IMR-90 (cell line): Measurements from ENCODE around the gene CIART. TPM values are rescaled to one million over a fixed set of nuclear protein-coding genes. Genes with fewer than 3 reads are reported as not detected.

Experiments
- ATAC-seq: fragments of 200-7000 bp; cut with Tn5 transposase; 2 replicates; pipeline ENCODE4 v1.9.1; 2020; ENCODE audit warnings: low read depth, mild to moderate bottlenecking, moderate library complexity
- BruUV-seq: library from RNA; stranded (reverse); fragments of 400-500 nt; replicated peaks from 2 replicates; lab custom pipeline; 2021; lab: Mats Ljungman, UMichigan
- CTCF ChIA-PET: fragments of 300-600 bp; formaldehyde crosslinking; extraction: SDS; loops from one replicate; lab custom pipeline; 2021; ENCODE audit warnings: antibody characterized with exemption; lab: Yijun Ruan, JAX
- POLR2A ChIA-PET: fragments of 300-600 bp; sonication (Branson Sonifier 250); formaldehyde crosslinking; loops from one replicate; lab custom pipeline; 2022; ENCODE audit warnings: antibody characterized with exemption; ENCODE audit not compliant: unreplicated experiment; lab: Charles Lee
- DNase-seq: peaks from one replicate; pipeline ENCODE4 v3.0.0; 2013
- H2AFZ ChIP-seq: replicated peaks from 2 replicates; pipeline ENCODE3; 2013; ENCODE audit warnings: low read length, mild to moderate bottlenecking; ENCODE audit not compliant: poor library complexity
- H2AK5ac ChIP-seq: 2 replicates; pipeline ENCODE4 v1.6.1; 2013; ENCODE audit warnings: low read depth, low read length, inconsistent platforms
- H2AK9ac ChIP-seq: replicated peaks from 2 replicates; pipeline ENCODE3; 2013; ENCODE audit warnings: mild to moderate bottlenecking, low read depth, low read length, moderate library complexity; ENCODE audit not compliant: poor library complexity
- H2BK120ac ChIP-seq: 2 replicates; pipeline ENCODE4 v1.6.1; 2013; ENCODE audit warnings: low read depth, low read length, inconsistent platforms
- H2BK15ac ChIP-seq: 3 replicates; pipeline ENCODE4 v1.6.1; 2013; ENCODE audit warnings: low read depth, low read length, inconsistent platforms
- H2BK20ac ChIP-seq: 2 replicates; pipeline ENCODE4 v1.6.1; 2013; ENCODE audit warnings: low read depth, mild to moderate bottlenecking, inconsistent platforms, low read length, moderate library complexity
- H2BK5ac ChIP-seq: 2 replicates; pipeline ENCODE4 v1.6.1; 2013; ENCODE audit warnings: mild to moderate bottlenecking, low read depth, low read length, inconsistent platforms; ENCODE audit not compliant: poor library complexity, severe bottlenecking
- H3K14ac ChIP-seq: replicated peaks from 2 replicates; pipeline ENCODE4 v1.6.1; 2013; ENCODE audit warnings: low read depth, low read length, inconsistent platforms
- H3K18ac ChIP-seq: 2 replicates; pipeline ENCODE4 v1.6.1; 2013; ENCODE audit warnings: low read depth, low read length, control low read depth
- H3K23ac ChIP-seq: 2 replicates; pipeline ENCODE4 v1.6.1; 2013; ENCODE audit warnings: low read depth, low read length, inconsistent platforms
- H3K27ac ChIP-seq: 2 replicates; pipeline ENCODE4 v1.5.1; 2013; ENCODE audit warnings: mild to moderate bottlenecking, control low read depth, low read length; ENCODE audit not compliant: insufficient read depth
- H3K27me3 ChIP-seq: 2 replicates; pipeline ENCODE4 v1.6.1; 2013; ENCODE audit warnings: low read length; ENCODE audit not compliant: control insufficient read depth, insufficient read depth
- H3K36me3 ChIP-seq: 2 replicates; pipeline ENCODE4 v1.6.1; 2013; ENCODE audit warnings: low read length, mixed read lengths; ENCODE audit not compliant: control insufficient read depth, insufficient read depth
- H3K4ac ChIP-seq: 2 replicates; pipeline ENCODE4 v1.6.1; 2013; ENCODE audit warnings: low read depth, low read length, inconsistent platforms
- H3K4me1 ChIP-seq: 2 replicates; pipeline ENCODE4 v1.6.1; 2013; ENCODE audit warnings: low read length, mixed read lengths; ENCODE audit not compliant: control insufficient read depth, insufficient read depth
- H3K4me2 ChIP-seq: 2 replicates; pipeline ENCODE4 v1.6.1; 2013; ENCODE audit warnings: low read depth, mild to moderate bottlenecking, control low read depth, low read length, moderate library complexity
- H3K4me3 ChIP-seq: 2 replicates; pipeline ENCODE4 v1.5.1; 2013; ENCODE audit warnings: low read depth, mild to moderate bottlenecking, control low read depth, low read length, moderate library complexity; ENCODE audit not compliant: insufficient read depth
- H3K56ac ChIP-seq: 2 replicates; pipeline ENCODE4 v1.6.1; 2013; ENCODE audit warnings: low read length, inconsistent platforms; ENCODE audit not compliant: insufficient read depth; ENCODE audit errors: extremely low read depth
- H3K79me1 ChIP-seq, 2 experiments: 2 replicates each; pipeline ENCODE4 v1.6.1; 2013; ENCODE audit warnings: low read length in 2 of 2, inconsistent platforms in 1 of 2, low read depth in 1 of 2
- H3K9ac ChIP-seq: 2 replicates; pipeline ENCODE4 v1.6.1; 2013; ENCODE audit warnings: low read depth, low read length, control low read depth
- H3K9me1 ChIP-seq: 2 replicates; pipeline ENCODE4 v1.6.1; 2013; ENCODE audit warnings: low read length, inconsistent platforms; ENCODE audit not compliant: insufficient read depth
- H3K9me3 ChIP-seq: 2 replicates; pipeline ENCODE4 v1.6.1; 2013; ENCODE audit warnings: low read length; ENCODE audit not compliant: control insufficient read depth, insufficient read depth
- H4K20me1 ChIP-seq: 2 replicates; pipeline ENCODE4 v1.6.1; 2013; ENCODE audit warnings: low read length, inconsistent platforms; ENCODE audit not compliant: insufficient read depth
- H4K5ac ChIP-seq: 2 replicates; pipeline ENCODE4 v1.6.1; 2013; ENCODE audit warnings: mild to moderate bottlenecking, low read depth, low read length, control low read depth
- H4K8ac ChIP-seq, 2 experiments: 2 replicates each; pipeline ENCODE4 v1.6.1; 2013; ENCODE audit warnings: low read depth in 2 of 2, low read length in 2 of 2, control low read depth in 1 of 2, inconsistent platforms in 1 of 2
- H4K91ac ChIP-seq: 2 replicates; pipeline ENCODE4 v1.6.1; 2013; ENCODE audit warnings: low read depth, low read length, inconsistent platforms; ENCODE audit not compliant: insufficient read depth
- BHLHE40 ChIP-seq: fragments of 150-350 bp; IDR thresholded peaks from 2 replicates; pipeline ENCODE4 v1.6.1; 2016; ENCODE audit warnings: mild to moderate bottlenecking, low read depth, low read length
- CEBPB ChIP-seq: IDR thresholded peaks from 2 replicates; pipeline ENCODE4 v1.6.1; 2012; ENCODE audit warnings: low read depth, low read length, improper control_type of control experiment
- CHD1 ChIP-seq: IDR thresholded peaks from 2 replicates; pipeline ENCODE4 v1.6.1; 2012; ENCODE audit warnings: low read depth, low read length, improper control_type of control experiment
- ELK1 ChIP-seq: fragments of 150-350 bp; IDR thresholded peaks from 2 replicates; pipeline ENCODE4 v1.6.1; 2016; ENCODE audit warnings: low read depth, mild to moderate bottlenecking, low read length, moderate library complexity, borderline replicate concordance
- FOS ChIP-seq: fragments of 150-350 bp; IDR thresholded peaks from 2 replicates; pipeline ENCODE4 v1.6.1; 2016; ENCODE audit warnings: low read depth, low read length
- MAFK ChIP-seq: IDR thresholded peaks from 2 replicates; pipeline ENCODE4 v1.6.1; 2012; ENCODE audit warnings: low read depth, low read length, improper control_type of control experiment
- MAZ ChIP-seq: IDR thresholded peaks from 2 replicates; pipeline ENCODE4 v1.6.1; 2012; ENCODE audit warnings: low read depth, mild to moderate bottlenecking, low read length, improper control_type of control experiment, moderate library complexity, borderline replicate concordance
- MXI1 ChIP-seq: IDR thresholded peaks from 2 replicates; pipeline ENCODE4 v1.6.1; 2012; ENCODE audit warnings: low read depth, mild to moderate bottlenecking, low read length, moderate library complexity, borderline replicate concordance
- NFE2L2 ChIP-seq: fragments of 150-350 bp; IDR thresholded peaks from 2 replicates; pipeline ENCODE4 v1.6.1; 2016; ENCODE audit warnings: low read depth, mild to moderate bottlenecking, low read length
- POLR2A ChIP-seq: IDR thresholded peaks from 2 replicates; pipeline ENCODE4 v1.6.1; 2012; ENCODE audit warnings: mild to moderate bottlenecking, low read depth, low read length
- RAD21 ChIP-seq: IDR thresholded peaks from 2 replicates; pipeline ENCODE4 v1.6.1; 2012; ENCODE audit warnings: low read length, improper control_type of control experiment
- RCOR1 ChIP-seq: IDR thresholded peaks from 2 replicates; pipeline ENCODE4 v1.6.1; 2012; ENCODE audit warnings: mild to moderate bottlenecking, low read length, improper control_type of control experiment; ENCODE audit not compliant: insufficient replicate concordance
- RFX5 ChIP-seq: IDR thresholded peaks from 2 replicates; pipeline ENCODE4 v1.8.0; 2012; ENCODE audit warnings: low read depth, mild to moderate bottlenecking, low read length, moderate library complexity
- SMC3 ChIP-seq: fragments of 150-350 bp; IDR thresholded peaks from 2 replicates; pipeline ENCODE4 v1.6.1; 2016; ENCODE audit warnings: low read depth, mild to moderate bottlenecking, antibody characterized with exemption, low read length, moderate library complexity
- USF2 ChIP-seq: fragments of 150-350 bp; IDR thresholded peaks from 2 replicates; pipeline ENCODE4 v1.6.1; 2017; ENCODE audit warnings: mild to moderate bottlenecking, antibody characterized with exemption, low read length, low read depth
- WGBS, 2 experiments: methylation state at CpG; one replicate each; pipeline versions ENCODE4 v1.1.5 to v1.1.7; 2013; ENCODE audit warnings: missing lambda C conversion rate in 2 of 2; ENCODE audit not compliant: insufficient read length in 1 of 2; ENCODE audit errors: extremely low coverage in 2 of 2; 5-methylcytosine and 5-hydroxymethylcytosine counted together
- dilution Hi-C: fragments of 300-500 bp; cut with HindIII; formaldehyde crosslinking; loops from one replicate; pipeline ENCODE4 v1.14.3; 2018; ENCODE audit warnings: low sequenced_read_pairs; ENCODE audit not compliant: unreplicated experiment
- in situ Hi-C: fragments of 300-500 bp; cut with MboI; formaldehyde crosslinking; loops from 3 replicates; pipeline ENCODE4 v1.14.3; 2019; ENCODE audit warnings: low sequenced_read_pairs, inconsistent platforms, mixed read lengths
- intact Hi-C: fragments of 100-400 bp; cut with micrococcal nuclease; formaldehyde crosslinking; loops from 2 replicates; pipeline ENCODE4 v1.10.0; 2022
- polyA plus RNA-seq, 3 experiments: library from polyadenylated mRNA; depleted of rRNA; stranded (reverse); fragments of >200 nt; gene quantifications; 2 replicates each; pipeline ENCODE4 v1.2.3, GENCODE V29; 2012; ENCODE audit warnings: low replicate concordance in 1 of 3
- total RNA-seq: library from RNA; depleted of rRNA; stranded (reverse); fragments of >200 nt; gene quantifications from 2 replicates; pipeline ENCODE4 v1.2.3, GENCODE V29; 2012
- TF ChIP-seq, protein P1 (sequence below): conservative IDR thresholded peaks from 2 replicates; pipeline ENCODE4 v1.5.1; 2012; ENCODE audit warnings: mild to moderate bottlenecking, low read depth, low read length, improper control_type of control experiment

The CIART gene
- total and polyA plus RNA-seq, 2 of the 4 experiments (the other 2 are of a cell fraction): 16.5 to 18.1 TPM

GRCh38 chr1:150288822-150289221 is 6.5 kb downstream of the CIART start:
- Histone ChIP-seq H3K9me1 (peaks cover 4% of the 10 kb centered on the region), H2BK20ac (no peak overlapping the region), H3K4me3 (no peak overlapping the region), H2AK9ac (no peak overlapping the region), H3K23ac (no peak overlapping the region), H4K91ac (no peak overlapping the region), H4K8ac (no peak overlapping the region), H4K5ac (no peak overlapping the region), H3K27ac (no peak overlapping the region), H3K4me2 (no peak overlapping the region), H3K36me3 (peaks cover 6% of the 10 kb centered on the region), H2AK5ac (no peak overlapping the region), H3K56ac (no peak overlapping the region), H3K14ac (no peak overlapping the region), H2AFZ (no peak overlapping the region), H3K4me1 (peaks cover 2% of the 10 kb centered on the region; the same call in 1 of the 2 replicates), H3K9ac (no peak overlapping the region), H3K79me1 (peaks cover 5 to 18% of the 10 kb centered on the region in 2 experiments; a peak in 3 of 4 replicates), H3K27me3 (no peaks in the 10 kb centered on the region), H4K20me1 (no peaks in the 10 kb centered on the region), H3K9me3 (no peaks in the 10 kb centered on the region), H2BK5ac (no peak overlapping the region), H3K4ac (no peak overlapping the region), H3K18ac (no peak overlapping the region), H2BK120ac (no peak overlapping the region), H2BK15ac (no peak overlapping the region)
- ChIA-PET CTCF (no interaction called here), POLR2A (no interaction called here)
- BruUV-seq: no TSS peak
- WGBS, 2 experiments: 100% methylated on average over 4 of the region's 4 CpGs; no CpG with 5 or more reads in 1 of the 2 experiments
- intact Hi-C loops (no loop called here), dilution Hi-C loops (no loop called here), in situ Hi-C loops (no loop called here)
- no peak for TF ChIP-seq BHLHE40
- no peak for TF ChIP-seq USF2
- no peak for TF ChIP-seq MXI1
- TF ChIP-seq RFX5: no peak
- TF ChIP-seq FOS: no peak
- TF ChIP-seq CEBPB: no peak
- no peak for TF ChIP-seq POLR2A
- no peak for TF ChIP-seq SMC3
- TF ChIP-seq ELK1: no peak
- TF ChIP-seq RCOR1: no peak
- TF ChIP-seq CHD1: no peak
- TF ChIP-seq RAD21: no peak
- TF ChIP-seq MAZ: no peak
- TF ChIP-seq, protein P1, sequence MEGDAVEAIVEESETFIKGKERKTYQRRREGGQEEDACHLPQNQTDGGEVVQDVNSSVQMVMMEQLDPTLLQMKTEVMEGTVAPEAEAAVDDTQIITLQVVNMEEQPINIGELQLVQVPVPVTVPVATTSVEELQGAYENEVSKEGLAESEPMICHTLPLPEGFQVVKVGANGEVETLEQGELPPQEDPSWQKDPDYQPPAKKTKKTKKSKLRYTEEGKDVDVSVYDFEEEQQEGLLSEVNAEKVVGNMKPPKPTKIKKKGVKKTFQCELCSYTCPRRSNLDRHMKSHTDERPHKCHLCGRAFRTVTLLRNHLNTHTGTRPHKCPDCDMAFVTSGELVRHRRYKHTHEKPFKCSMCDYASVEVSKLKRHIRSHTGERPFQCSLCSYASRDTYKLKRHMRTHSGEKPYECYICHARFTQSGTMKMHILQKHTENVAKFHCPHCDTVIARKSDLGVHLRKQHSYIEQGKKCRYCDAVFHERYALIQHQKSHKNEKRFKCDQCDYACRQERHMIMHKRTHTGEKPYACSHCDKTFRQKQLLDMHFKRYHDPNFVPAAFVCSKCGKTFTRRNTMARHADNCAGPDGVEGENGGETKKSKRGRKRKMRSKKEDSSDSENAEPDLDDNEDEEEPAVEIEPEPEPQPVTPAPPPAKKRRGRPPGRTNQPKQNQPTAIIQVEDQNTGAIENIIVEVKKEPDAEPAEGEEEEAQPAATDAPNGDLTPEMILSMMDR: no peak
- TF ChIP-seq MAFK: no peak
- no peak for TF ChIP-seq NFE2L2
- DNase-seq (no peak), ATAC-seq (no peak)
